Thoracic aorta (tissue), 2 donors: ENCODE measurements around the gene TMEM45A. TPM values are rescaled to one million over a fixed set of nuclear protein-coding genes. Genes with fewer than 3 reads are reported as not detected.

Experiments
- ATAC-seq: fragments of 150-250 bp; one replicate; pipeline ENCODE4 v1.8.0; 2017; ENCODE audit warnings: low read depth; ENCODE audit not compliant: insufficient number of reproducible peaks, low FRiP score
- DNase-seq: peaks from one replicate; pipeline ENCODE4 v3.0.0-alpha.2; 2020; ENCODE audit warnings: low spot score
- H3K27ac ChIP-seq, 2 donors: fragments of 200-600 bp; sonication (generic); 1 replicate in 1 of 2; 2 replicates in 1 of 2; pipeline ENCODE4 v1.5.1; 2016; ENCODE audit warnings: mild to moderate bottlenecking in 2 of 2, moderate library complexity in 2 of 2
- H3K27me3 ChIP-seq: fragments of 200-600 bp; sonication (generic); replicated peaks from 2 replicates; pipeline ENCODE4 v1.6.0; 2016; ENCODE audit warnings: mild to moderate bottlenecking; ENCODE audit not compliant: insufficient read depth
- H3K36me3 ChIP-seq: fragments of 200-600 bp; sonication (generic); one replicate; pipeline ENCODE4 v1.5.1; 2016
- H3K4me1 ChIP-seq, 2 donors: fragments of 200-600 bp; sonication (generic); 1 replicate in 1 of 2; 2 replicates in 1 of 2; pipeline versions ENCODE4 v1.5.1 to v1.6.0; 2016; ENCODE audit warnings: low read depth in 2 of 2, mild to moderate bottlenecking in 1 of 2; ENCODE audit not compliant: control insufficient read depth in 1 of 2
- H3K4me3 ChIP-seq: fragments of 200-600 bp; sonication (generic); 2 replicates; pipeline ENCODE4 v1.5.1; 2016; ENCODE audit warnings: mild to moderate bottlenecking
- H3K9me3 ChIP-seq: fragments of 200-600 bp; sonication (generic); 2 replicates; pipeline ENCODE4 v1.5.1; 2016
- CTCF ChIP-seq: fragments of 200-600 bp; sonication (generic); IDR thresholded peaks from one replicate; pipeline ENCODE4 v1.5.1; 2019; ENCODE audit warnings: antibody characterized with exemption
- total RNA-seq, 2 donors: library from RNA; depleted of rRNA; stranded (reverse); fragments of >200 nt; gene quantifications; one replicate each; pipeline versions ENCODE4 v1.1.0 to v1.2.3, GENCODE V29; 2016

TMEM45A gene
- total RNA-seq, 2 donors from 2014 or later = 21.1 to 26.5 TPM

GRCh38 chr3:100563652-100564211 lies 71.3 kb downstream of the TMEM45A start:
- no peak overlapping the region for H3K27ac ChIP-seq

DNA sequence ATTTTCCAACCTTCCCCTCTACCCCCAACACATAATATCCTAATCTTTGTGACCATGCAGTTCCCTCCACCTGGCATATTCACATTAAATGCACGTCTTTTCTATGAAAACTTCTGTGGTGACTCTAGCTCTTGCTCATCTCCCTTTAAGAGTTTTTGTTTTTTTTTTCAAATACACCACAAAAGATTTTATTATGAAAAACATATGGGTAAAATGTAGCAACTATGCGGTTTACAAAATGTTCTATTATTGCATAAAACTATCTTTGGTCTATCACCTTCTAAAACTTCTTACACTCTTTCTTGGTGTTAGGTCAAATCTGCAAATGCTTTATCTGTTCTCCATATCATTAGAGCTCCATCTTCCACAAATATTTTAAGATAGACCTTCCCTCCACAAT lies 78.4 kb downstream of the TMEM45A start:
- Histone ChIP-seq H3K4me1 (no peaks in the 10 kb centered on the region), H3K4me3 (no peak overlapping the region), H3K27ac (no peak overlapping the region), H3K9me3 (no peaks in the 10 kb centered on the region), H3K27me3 (no peaks in the 10 kb centered on the region), H3K36me3 (peaks cover 6% of the 10 kb centered on the region)
- TF ChIP-seq CTCF = no peak
- ATAC-seq (no peak), DNase-seq (no peak)

More at GRCh38 chr3:100563652-100564211, 71.3 kb downstream of the TMEM45A start:
- no peak for TF ChIP-seq CTCF
- no peaks in the 10 kb centered on the region for H3K27me3 ChIP-seq
- no peaks in the 10 kb centered on the region for H3K4me1 ChIP-seq
- H3K36me3 ChIP-seq = no peaks in the 10 kb centered on the region
- no peak for ATAC-seq
- no peak overlapping the region for H3K4me3 ChIP-seq
- no peaks in the 10 kb centered on the region for H3K9me3 ChIP-seq
- no peak for DNase-seq

- no peak for TF ChIP-seq CTCF
- Histone ChIP-seq H3K27me3 (no peaks in the 10 kb centered on the region), H3K36me3 (peaks cover 6% of the 10 kb centered on the region), H3K4me1 (no peaks in the 10 kb centered on the region), H3K27ac (no peak overlapping the region), H3K9me3 (no peaks in the 10 kb centered on the region), H3K4me3 (no peak overlapping the region)
- ATAC-seq = no peak
- no peak for DNase-seq
Measured at GRCh38 chr3:100574536-100574935, 82.1 kb downstream of the TMEM45A start.

DNA sequence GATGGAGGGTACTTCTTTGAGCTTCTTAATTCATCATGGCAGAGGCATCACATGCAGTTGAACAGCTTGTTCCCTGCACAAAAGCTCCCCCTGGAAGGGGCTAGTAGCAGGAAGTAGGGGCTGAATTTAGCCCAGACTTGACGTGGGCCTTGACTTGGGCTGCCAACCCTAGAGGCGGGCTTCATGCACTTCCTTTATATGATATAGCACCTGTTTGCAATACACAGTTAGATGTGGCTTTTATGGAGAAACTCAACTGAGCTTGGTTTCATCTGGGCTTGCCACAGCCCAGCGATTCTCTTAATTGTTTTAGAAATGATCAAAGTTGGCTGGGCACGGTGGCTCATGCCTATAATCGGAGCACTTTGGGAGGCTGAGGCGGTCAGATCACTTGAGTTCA lies 83.3 kb downstream of the TMEM45A start:
- Histone ChIP-seq H3K36me3 (peaks cover under 1% of the 10 kb centered on the region), H3K9me3 (no peaks in the 10 kb centered on the region), H3K27ac (no peak overlapping the region), H3K27me3 (no peaks in the 10 kb centered on the region), H3K4me1 (no peaks in the 10 kb centered on the region), H3K4me3 (no peak overlapping the region)
- TF ChIP-seq CTCF = no peak
- ATAC-seq (no peak), DNase-seq (no peak)

DNA sequence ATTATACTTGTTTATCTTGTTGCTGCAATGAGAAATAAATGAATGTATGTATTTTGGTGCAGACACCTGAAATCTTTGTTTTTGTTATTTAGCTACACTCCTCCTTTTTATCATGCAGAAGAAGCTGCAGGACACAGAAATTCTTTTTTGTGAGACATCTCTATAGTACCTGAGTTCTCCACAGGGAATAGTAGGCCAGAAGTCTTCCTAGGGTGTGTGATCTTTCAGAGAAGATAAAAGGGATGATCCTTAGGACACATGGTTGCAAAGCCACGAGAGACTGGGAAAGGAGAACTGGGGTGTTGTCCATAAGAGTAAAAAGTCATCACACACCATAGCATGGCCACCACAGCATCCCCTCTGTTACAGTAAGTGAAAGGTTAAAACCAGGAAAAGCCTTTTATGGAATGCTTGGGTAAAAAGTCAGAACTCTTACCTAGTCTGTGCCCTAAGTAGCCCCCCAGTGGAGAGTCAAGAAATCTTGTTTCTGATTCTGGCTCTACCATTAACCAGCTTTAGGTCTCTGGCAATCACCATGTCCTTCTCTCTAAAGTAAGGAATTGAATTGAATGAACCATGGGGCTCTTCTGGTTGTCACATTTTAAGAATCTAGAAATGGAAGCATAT lies 85.1 kb downstream of the TMEM45A start:
- H3K4me3 ChIP-seq = no peak overlapping the region
- H3K4me1 ChIP-seq = no peaks in the 10 kb centered on the region
- TF ChIP-seq CTCF = no peak
- no peaks in the 10 kb centered on the region for H3K9me3 ChIP-seq
- no peaks in the 10 kb centered on the region for H3K36me3 ChIP-seq
- H3K27me3 ChIP-seq = no peaks in the 10 kb centered on the region
- ATAC-seq (no peak), DNase-seq (no peak)
- no peak overlapping the region for H3K27ac ChIP-seq
